Effector memory CD8-positive, alpha-beta T cell (primary cell): ENCODE measurements around the gene CFAP54.

Source experiments
- ATAC-seq: fragments of 150-1000 bp; cut with Tn5 transposase; replicated peaks from 2 replicates; pipeline ENCODE4 v1.10.0; 2021; ENCODE audit warnings: mild to moderate bottlenecking, moderate library complexity
- DNase-seq, 3 experiments: peaks; one replicate each; pipeline ENCODE4 v3.0.0; 2021
- H3K27ac Mint-ChIP-seq, 2 donors: one replicate each; pipeline ENCODE4 v1.8.0; 2022; ENCODE audit warnings: mild to moderate bottlenecking in 2 of 2, mixed read lengths in 2 of 2, moderate library complexity in 2 of 2
- H3K27me3 Mint-ChIP-seq, 2 donors: one replicate each; pipeline ENCODE4 v1.8.0; 2022; ENCODE audit warnings: mixed read lengths in 2 of 2
- H3K36me3 Mint-ChIP-seq: one replicate; pipeline ENCODE4 v1.8.0; 2022; ENCODE audit warnings: mild to moderate bottlenecking, moderate library complexity, mixed read lengths; ENCODE audit not compliant: insufficient read depth
- H3K4me1 Mint-ChIP-seq, 2 donors: one replicate each; pipeline ENCODE4 v1.8.0; 2022; ENCODE audit warnings: low read depth in 2 of 2, mixed read lengths in 2 of 2
- H3K4me3 Mint-ChIP-seq, 2 donors: one replicate each; pipeline ENCODE4 v1.8.0; 2022; ENCODE audit warnings: mild to moderate bottlenecking in 2 of 2, mixed read lengths in 2 of 2, moderate library complexity in 2 of 2
- H3K9me3 Mint-ChIP-seq, 2 donors: one replicate each; pipeline ENCODE4 v1.8.0; 2022; ENCODE audit warnings: mixed read lengths in 2 of 2
- total RNA-seq, 9 experiments: gene quantifications; one replicate each; lab custom pipeline; 2026; lab: John Stamatoyannopoulos, UW

CFAP54 gene, protein sequence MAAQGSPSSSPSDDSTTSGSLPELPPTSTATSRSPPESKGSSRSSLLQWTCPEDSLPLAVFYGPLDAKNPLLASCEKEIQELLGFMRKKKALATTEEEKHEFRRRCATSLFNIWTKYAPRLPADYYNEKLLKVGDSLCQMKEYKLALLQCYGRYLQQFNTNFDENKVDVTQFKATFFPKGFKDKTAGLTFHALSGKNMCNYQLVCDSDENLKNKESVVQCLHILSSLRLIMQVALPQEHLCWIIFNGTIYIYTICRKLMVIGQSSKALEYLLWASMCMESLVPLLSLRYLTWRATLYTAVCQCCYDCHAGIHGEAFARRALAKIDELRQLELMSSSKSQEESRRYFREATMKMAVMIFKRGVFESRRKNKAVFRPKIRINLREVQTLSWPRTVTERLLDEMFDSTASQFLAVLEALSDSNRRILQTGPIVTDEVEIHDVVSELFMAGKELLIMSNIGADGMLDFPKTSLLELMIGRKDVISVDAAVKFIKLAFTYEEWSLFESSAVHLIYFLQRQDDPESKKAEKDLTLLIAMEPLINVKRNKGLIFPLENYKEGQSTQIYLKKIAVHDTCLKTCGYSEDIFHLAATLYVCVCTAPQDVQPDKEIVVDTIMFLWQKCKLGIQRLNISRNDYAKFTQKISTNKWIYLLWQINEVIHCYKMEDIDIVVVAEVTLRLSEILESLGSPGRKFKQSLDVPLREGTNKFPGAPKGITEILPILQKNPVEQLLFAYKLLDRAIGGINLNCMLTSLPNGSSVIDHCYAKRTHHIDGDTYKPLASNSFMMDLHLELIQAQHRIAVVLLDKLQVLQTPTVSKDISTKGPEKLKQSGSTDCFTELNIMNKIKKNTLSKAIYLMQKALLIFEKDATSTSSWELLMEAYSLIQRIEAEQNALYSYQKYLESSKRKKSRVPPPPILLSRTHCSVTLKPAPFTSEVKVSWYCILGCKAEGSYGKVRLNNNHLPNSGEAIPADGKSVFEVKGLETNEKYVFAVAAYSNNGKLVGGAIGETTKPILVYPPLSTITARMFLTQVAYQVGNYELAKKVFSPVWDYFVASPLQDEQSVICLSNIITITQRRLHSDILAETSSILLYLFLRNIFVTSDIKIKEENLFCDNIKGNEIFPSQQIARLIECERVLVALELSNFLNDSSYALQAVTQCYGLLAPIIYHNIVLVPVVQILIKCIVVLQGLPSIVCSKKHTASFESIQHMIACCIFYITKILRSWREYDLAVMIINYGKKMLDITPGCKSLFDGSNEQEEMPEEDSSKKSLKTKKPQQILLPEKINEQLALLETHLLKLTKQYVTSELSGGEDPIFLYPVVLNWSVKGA (N-terminal part only)
- total RNA-seq = 0.30 to 9.3 (median 0.74) reads per million in 9 experiments

DNA sequence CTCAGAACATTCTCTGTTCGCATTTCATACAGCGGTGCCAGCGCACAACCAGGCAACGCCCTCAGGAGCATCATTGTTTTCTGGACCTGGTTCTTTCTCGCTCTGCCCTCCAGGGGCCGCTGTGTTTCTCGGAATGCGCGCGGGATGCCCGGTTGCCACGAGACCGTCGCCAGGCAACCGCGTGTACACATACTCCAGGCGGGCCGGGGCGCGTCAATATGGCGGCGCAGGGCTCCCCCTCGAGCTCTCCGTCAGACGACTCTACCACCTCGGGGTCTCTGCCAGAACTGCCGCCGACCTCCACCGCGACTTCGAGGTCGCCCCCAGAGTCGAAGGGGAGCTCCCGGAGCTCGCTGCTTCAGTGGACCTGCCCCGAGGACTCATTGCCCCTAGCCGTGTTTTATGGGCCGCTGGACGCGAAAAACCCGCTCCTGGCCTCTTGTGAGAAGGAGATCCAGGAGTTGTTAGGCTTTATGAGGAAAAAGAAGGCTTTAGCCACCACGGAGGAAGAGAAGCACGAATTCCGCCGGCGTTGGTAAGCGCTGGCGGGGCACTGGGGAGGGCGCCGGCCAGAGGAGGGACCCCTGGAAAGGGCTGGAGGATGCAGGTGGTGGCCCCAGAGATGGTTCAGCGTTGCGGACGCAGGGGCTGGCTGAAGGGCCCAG is at the start of gene CFAP54:
CFAP54 (plus strand) TSS at position 186 of the 665 bp plus-strand sequence; CDS start at position 219, 33 bp downstream.
- peaks cover 7% of the 10 kb centered on the region for H3K36me3 Mint-ChIP-seq
- peak within 1 kb of the TSS; percentile 98 to 99 for H3K27ac Mint-ChIP-seq
- ATAC-seq (peak; percentile 86), DNase-seq (peak; percentile 94 to 95 (median 95))
- no peaks in the 10 kb centered on the region for H3K27me3 Mint-ChIP-seq
- peaks cover 16% of the 10 kb centered on the region in 2 donors for H3K4me1 Mint-ChIP-seq
- H3K4me3 Mint-ChIP-seq = peak within 1 kb of the TSS; percentile 92 to 94
- no peaks in the 10 kb centered on the region for H3K9me3 Mint-ChIP-seq

DNA sequence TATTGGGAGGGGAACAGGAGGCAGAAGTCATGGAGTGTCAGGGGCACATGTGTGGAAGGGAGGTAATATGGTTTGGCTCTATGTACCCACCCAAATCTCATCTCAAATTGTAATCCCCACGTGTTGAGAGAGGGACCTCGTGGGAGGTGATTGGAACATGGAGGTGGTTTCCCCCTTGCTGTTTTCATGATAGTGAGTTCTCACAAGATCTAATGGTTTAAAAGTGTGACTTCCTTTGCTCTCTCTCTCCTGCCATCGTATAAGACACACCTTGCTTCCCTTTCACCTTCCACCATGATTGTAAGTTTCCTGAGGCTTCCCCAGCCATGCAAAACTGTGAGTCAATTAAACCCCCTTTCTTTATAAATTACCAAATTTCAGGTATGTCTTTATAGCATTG is 47.6 kb upstream of the CFAP54 start:
- H3K4me3 Mint-ChIP-seq = peak overlapping the region in 1 of 2 donors; percentile 22
- peak overlapping the region in 1 of 2 donors; percentile 78 for H3K27ac Mint-ChIP-seq
- peaks cover 14 to 44% of the 10 kb centered on the region in 2 donors for H3K4me1 Mint-ChIP-seq
- no peaks in the 10 kb centered on the region for H3K27me3 Mint-ChIP-seq
- H3K9me3 Mint-ChIP-seq = no peaks in the 10 kb centered on the region
- ATAC-seq = peak; percentile 36
- peak in 2 of 3 experiments; percentile 18 to 30 for DNase-seq
- peaks cover 17% of the 10 kb centered on the region for H3K36me3 Mint-ChIP-seq

DNA sequence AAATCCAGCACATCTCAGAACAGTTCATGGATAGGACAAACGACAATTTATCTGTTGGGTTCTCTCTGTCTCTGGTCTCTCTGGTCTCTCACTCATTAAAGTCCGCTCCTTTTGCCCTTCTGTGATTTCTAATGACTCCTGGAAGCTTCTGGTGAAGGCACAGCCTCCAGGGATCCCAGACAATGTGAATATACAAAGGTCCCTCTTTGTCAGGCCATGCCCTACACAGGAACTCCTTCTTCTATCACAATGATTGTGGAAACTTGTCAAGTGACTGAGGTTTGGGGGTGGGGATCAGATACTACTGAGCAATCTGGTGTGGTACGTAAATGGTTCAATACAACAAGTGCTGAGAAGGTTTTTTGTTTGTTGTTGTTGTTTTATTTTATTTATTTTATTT is 46.5 kb upstream of the CFAP54 start:
- peaks cover 14 to 44% of the 10 kb centered on the region in 2 donors for H3K4me1 Mint-ChIP-seq

DNA sequence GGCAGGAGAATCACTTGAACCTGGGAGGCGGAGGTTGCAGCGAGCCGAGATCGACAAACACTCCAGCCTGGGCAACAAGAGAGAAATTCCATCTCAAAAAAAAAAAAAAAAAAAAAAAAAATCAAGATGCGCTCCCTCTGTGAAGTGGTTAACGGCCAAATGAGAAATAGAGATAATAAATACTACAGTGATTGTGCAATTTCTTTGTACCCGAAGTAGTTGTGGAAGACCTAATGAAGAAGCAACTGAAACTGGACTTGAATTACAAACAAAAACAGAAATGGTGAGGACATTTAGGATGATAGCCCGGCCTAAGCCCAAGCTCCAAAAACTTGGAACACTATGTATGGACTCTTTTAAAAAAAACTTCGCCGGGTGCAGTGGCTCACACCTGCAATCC is 45.0 kb upstream of the CFAP54 start:
- H3K36me3 Mint-ChIP-seq = peaks cover 21% of the 10 kb centered on the region
- H3K27me3 Mint-ChIP-seq = no peaks in the 10 kb centered on the region
- no peaks in the 10 kb centered on the region for H3K9me3 Mint-ChIP-seq
- DNase-seq = no peak
- no peak for ATAC-seq
- no peak overlapping the region for H3K4me3 Mint-ChIP-seq
- peaks cover 12 to 38% of the 10 kb centered on the region in 2 donors for H3K4me1 Mint-ChIP-seq
- H3K27ac Mint-ChIP-seq = peak overlapping the region; percentile 97 to 100

More for the DNA sequence above, 46.5 kb upstream of the CFAP54 start:
- Mint-ChIP-seq H3K9me3 (no peaks in the 10 kb centered on the region), H3K27me3 (no peaks in the 10 kb centered on the region), H3K27ac (peak overlapping the region in 1 of 2 donors; percentile 73), H3K4me3 (no peak overlapping the region), H3K36me3 (peaks cover 21% of the 10 kb centered on the region)
- ATAC-seq (no peak), DNase-seq (no peak)

DNA sequence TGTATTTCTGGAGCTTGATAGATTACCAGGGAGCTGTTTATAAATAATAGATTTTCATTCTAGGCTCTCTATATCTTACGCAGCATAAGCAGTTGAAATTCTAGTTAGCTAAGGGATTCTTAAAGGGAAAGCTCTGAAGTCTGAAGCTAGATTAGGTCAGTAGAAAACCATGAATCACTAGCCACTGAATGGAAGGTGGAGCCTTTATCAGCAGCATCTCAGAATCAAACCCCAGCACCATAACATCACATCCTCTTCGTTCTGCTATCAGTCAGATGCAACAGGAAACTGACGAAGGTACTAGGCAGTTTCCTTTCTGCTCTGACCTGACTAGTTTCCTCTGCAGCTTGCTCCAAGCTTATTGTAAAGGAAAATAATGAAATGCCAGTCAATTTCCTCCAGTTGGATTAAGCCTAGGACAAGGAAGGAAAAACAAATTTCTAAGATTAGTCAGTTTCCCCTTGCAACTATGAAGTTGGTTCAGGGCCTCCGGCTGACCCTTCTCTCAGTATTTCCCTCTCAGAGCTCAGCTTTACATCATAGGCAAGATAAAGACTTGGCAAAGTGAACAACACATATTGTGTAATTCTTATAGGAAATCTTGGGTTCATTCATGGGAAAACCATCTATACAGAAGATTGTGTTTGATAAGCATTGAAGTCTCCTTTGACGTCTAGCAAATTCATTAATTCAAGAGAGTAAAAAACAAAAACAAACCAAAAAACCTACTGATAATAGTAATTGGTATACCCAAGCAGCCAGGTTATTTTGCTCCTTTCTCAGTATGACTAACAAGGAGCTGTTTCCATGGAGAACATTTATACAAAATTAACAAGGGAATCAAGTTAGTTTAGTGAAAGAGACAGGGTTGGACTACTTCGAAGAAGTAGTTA is 43.4 kb upstream of the CFAP54 start:
- H3K27ac Mint-ChIP-seq = peak overlapping the region; percentile 97 to 100
- H3K4me3 Mint-ChIP-seq = peak overlapping the region; percentile 59 to 70
- no peaks in the 10 kb centered on the region for H3K9me3 Mint-ChIP-seq
- peak; percentile 92 for ATAC-seq
- H3K36me3 Mint-ChIP-seq = peaks cover 21% of the 10 kb centered on the region
- H3K27me3 Mint-ChIP-seq = no peaks in the 10 kb centered on the region
- peaks cover 12 to 38% of the 10 kb centered on the region in 2 donors for H3K4me1 Mint-ChIP-seq
- DNase-seq = peak; percentile 56 to 70 (median 66)

DNA sequence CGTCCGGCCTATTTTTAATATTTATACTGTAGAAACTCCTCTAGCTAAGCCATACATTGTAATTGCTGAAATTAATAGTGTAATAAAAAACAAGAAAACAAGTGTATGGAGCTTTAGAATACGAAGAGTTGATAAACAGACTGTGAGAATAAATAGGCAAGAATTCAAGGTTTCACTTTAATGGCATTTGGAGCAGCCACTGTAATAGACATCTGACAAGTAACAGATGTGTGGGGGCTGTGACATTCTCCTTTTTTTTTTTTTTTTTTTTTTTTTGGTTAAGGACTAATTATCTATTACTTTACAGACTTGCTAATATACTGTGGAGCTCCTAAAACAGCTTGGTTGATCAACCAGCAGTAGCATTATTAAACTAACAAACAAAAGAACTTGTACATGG is 42.1 kb upstream of the CFAP54 start:
- H3K27ac Mint-ChIP-seq = peak overlapping the region; percentile 97 to 100
- DNase-seq (no peak), ATAC-seq (no peak)
- H3K4me3 Mint-ChIP-seq = no peak overlapping the region
- peaks cover 12 to 31% of the 10 kb centered on the region in 2 donors for H3K4me1 Mint-ChIP-seq
- H3K36me3 Mint-ChIP-seq = peaks cover 21% of the 10 kb centered on the region
- no peaks in the 10 kb centered on the region for H3K27me3 Mint-ChIP-seq
- no peaks in the 10 kb centered on the region for H3K9me3 Mint-ChIP-seq

DNA sequence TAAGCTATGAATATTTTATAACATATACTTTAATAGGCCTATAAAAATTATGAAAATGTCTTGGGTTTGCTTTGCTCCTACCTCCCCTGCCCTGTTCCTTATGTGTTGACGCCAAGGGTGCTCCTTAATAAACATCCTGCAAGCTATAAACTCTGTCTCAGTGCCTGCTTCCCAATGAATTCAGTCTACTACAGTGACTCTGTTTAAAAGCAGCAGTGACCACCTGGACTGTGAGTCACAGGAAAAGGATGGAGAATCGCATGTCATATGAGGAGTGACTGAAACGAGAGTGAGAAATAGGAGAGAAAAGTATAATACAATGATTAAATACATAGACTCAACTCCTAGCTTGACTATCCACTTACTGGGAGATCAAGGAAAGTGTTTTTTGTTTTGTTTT is 41.1 kb upstream of the CFAP54 start:
- Mint-ChIP-seq H3K27me3 (no peaks in the 10 kb centered on the region), H3K4me1 (peaks cover 12 to 23% of the 10 kb centered on the region in 2 donors), H3K4me3 (no peak overlapping the region), H3K9me3 (no peaks in the 10 kb centered on the region), H3K36me3 (peaks cover 18% of the 10 kb centered on the region), H3K27ac (peak overlapping the region; percentile 78 to 97)
- no peak for ATAC-seq
- DNase-seq = no peak

DNA sequence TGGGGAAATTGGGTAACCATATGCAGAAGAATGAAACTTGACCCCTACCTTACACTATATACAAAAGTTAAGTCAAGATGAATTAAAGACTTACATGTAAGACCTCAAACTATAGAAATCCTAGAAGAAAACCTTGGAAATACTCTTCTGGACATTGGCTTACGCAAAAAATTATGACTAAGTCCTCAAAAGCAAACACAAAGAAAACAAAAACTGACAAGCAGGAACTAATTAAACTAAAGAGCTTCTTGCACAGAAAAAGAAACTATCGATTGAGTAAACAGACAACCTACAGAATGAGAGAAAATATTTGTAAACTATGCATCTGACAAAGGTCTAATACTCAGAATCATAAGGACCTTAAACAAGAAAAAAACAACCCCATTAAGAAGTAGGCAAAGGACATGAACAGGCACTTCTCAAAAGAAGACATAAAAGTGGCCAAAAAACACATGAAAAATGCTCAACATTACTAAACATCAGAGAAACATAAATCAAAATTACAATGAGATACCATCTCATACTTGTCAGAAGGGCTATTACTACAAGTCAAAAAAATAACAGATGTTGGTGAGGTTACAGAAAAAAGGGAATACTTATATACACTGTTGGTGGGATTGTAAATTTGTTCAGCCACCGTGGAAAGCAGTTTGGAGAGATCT is 37.0 kb upstream of the CFAP54 start:
- Mint-ChIP-seq H3K27me3 (no peaks in the 10 kb centered on the region), H3K4me3 (no peak overlapping the region), H3K36me3 (no peaks in the 10 kb centered on the region), H3K9me3 (no peaks in the 10 kb centered on the region), H3K4me1 (peaks cover 0 to 4% of the 10 kb centered on the region in 2 donors), H3K27ac (peak overlapping the region in 1 of 2 donors; percentile 32)
- ATAC-seq (no peak), DNase-seq (no peak)

DNA sequence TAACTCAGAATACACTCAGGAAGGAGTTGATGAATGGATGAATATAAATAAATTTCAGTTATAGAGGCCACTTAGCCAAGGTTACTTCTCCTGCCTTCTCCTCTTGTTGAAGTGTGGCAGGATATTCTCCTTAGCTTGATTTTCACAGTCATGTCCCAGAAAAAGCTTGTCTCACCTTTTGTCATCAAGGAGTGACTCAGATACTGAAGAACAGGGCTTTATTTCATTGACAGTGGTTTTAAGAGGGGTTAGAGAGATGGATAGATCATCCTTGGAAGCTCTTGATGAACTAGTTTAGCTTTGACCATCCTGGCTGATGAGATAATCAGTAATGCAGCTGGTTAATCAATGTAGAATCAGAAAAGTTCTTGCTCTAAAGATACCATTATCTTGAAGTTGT is 35.0 kb upstream of the CFAP54 start:
- no peak for DNase-seq
- Mint-ChIP-seq H3K27ac (peak overlapping the region in 1 of 2 donors; percentile 59), H3K36me3 (no peaks in the 10 kb centered on the region), H3K4me1 (peaks cover 0 to 8% of the 10 kb centered on the region in 2 donors), H3K4me3 (no peak overlapping the region), H3K27me3 (no peaks in the 10 kb centered on the region), H3K9me3 (no peaks in the 10 kb centered on the region)
- no peak for ATAC-seq

DNA sequence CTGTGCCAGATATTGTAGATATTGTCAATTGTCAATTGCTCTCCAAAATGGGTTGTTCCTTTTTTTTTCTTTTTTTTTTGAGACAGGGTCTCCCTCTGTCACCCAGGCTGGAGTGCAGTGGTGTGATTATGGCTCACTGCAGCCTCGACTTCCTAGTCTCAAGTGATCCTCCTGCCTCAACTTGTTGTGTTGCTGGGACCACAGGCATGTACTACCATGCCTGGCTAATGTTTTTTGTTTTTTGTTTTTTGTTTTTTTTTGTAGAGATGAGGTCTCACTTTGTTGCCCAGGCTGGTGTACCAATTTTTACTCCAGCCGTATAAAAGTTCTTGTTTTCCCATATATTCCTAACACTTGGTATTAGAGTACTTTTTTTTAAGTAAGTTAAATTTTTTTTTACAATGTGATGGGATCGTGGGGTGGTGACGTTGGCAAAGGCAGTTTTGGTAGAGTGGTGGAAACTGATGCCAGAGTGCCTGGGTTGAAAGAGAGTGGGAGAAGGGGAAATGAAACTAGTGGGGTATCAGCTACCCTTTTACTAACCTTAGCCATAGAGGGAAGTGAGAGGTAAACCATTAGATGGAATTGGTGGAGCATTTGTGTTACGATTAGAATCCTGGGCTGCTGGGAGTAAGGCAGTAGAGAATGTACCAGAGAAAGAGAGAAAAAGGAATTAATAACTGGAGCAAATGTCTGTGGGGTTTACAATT is 33.0 kb upstream of the CFAP54 start:
- DNase-seq (no peak), ATAC-seq (peak; percentile 33)
- H3K9me3 Mint-ChIP-seq = no peaks in the 10 kb centered on the region
- H3K27ac Mint-ChIP-seq = peak overlapping the region in 1 of 2 donors; percentile 16
- H3K4me3 Mint-ChIP-seq = no peak overlapping the region
- H3K4me1 Mint-ChIP-seq = peaks cover 0 to 8% of the 10 kb centered on the region in 2 donors
- no peaks in the 10 kb centered on the region for H3K36me3 Mint-ChIP-seq
- no peaks in the 10 kb centered on the region for H3K27me3 Mint-ChIP-seq
